Measurements from ENCODE around the gene PRDM16.

DNA sequence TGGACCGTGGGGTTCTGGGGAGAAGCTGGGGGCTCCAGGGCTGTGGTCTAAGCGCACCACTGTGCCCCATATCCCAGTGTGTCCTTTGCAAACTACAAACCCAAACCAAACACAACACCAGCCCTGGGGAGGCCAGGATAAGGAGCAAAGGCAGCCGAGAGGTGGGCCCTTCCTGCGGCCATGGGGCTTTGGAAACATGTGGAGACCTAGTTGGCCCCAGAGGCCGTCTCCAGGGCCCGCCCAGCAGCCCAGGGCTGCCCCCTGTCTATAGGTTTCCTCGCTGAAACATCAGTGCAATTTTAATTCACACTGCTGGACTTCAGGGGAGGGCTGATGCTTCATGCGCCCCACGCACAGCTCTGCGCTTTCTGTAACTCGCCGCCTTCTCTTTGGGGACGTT is 61.3 kb downstream of the PRDM16 start:
- TF ChIP-seq, protein P1, sequence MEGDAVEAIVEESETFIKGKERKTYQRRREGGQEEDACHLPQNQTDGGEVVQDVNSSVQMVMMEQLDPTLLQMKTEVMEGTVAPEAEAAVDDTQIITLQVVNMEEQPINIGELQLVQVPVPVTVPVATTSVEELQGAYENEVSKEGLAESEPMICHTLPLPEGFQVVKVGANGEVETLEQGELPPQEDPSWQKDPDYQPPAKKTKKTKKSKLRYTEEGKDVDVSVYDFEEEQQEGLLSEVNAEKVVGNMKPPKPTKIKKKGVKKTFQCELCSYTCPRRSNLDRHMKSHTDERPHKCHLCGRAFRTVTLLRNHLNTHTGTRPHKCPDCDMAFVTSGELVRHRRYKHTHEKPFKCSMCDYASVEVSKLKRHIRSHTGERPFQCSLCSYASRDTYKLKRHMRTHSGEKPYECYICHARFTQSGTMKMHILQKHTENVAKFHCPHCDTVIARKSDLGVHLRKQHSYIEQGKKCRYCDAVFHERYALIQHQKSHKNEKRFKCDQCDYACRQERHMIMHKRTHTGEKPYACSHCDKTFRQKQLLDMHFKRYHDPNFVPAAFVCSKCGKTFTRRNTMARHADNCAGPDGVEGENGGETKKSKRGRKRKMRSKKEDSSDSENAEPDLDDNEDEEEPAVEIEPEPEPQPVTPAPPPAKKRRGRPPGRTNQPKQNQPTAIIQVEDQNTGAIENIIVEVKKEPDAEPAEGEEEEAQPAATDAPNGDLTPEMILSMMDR (conservative IDR thresholded peaks at IDR 0.05): no peak
- TF ChIP-seq ZFX (IDR thresholded peaks at IDR 0.05): no peak

All from C4-2B (cell line).